GM23338 (cell line): ENCODE results near the gene CD276. TPM values are rescaled to one million over a fixed set of nuclear protein-coding genes. Genes with fewer than 3 reads are reported as not detected.
A peak's percentile ranks its signal among the peaks of the same experiment; 100 is the strongest.

Source experiments
- ATAC-seq: fragments of 200-7000 bp; cut with Tn5 transposase; 3 replicates; pipeline ENCODE4 v1.9.1; 2020
- DNase-seq: peaks from one replicate; pipeline ENCODE4 v3.0.0-alpha.2; 2015; ENCODE audit warnings: low spot score
- H2AFZ ChIP-seq: fragments of 200-600 bp; sonication (generic); 2 replicates; pipeline ENCODE4 v1.8.0; 2016; ENCODE audit warnings: antibody characterized with exemption, mild to moderate bottlenecking, moderate library complexity
- H3F3A ChIP-seq: fragments of 200-600 bp; sonication (generic); replicated peaks from 2 replicates; pipeline ENCODE4 v1.8.0; 2017; ENCODE audit warnings: antibody characterized with exemption, mixed run types, low read depth
- H3K27ac ChIP-seq: fragments of 200-600 bp; sonication (generic); 2 replicates; pipeline ENCODE4 v1.6.1; 2016; ENCODE audit warnings: low read depth
- H3K27me3 ChIP-seq: fragments of 200-600 bp; sonication (generic); 2 replicates; pipeline ENCODE4 v1.8.0; 2016; ENCODE audit warnings: mild to moderate bottlenecking, mixed run types, moderate library complexity; ENCODE audit not compliant: insufficient read depth
- H3K36me3 ChIP-seq: fragments of 200-600 bp; sonication (generic); 2 replicates; pipeline ENCODE4 v1.8.0; 2016; ENCODE audit warnings: mild to moderate bottlenecking; ENCODE audit not compliant: insufficient read depth
- H3K4me1 ChIP-seq: fragments of 200-600 bp; sonication (generic); 2 replicates; pipeline ENCODE4 v1.8.0; 2016; ENCODE audit warnings: mild to moderate bottlenecking, moderate library complexity; ENCODE audit not compliant: insufficient read depth
- H3K4me2 ChIP-seq: fragments of 200-600 bp; sonication (generic); 2 replicates; pipeline ENCODE4 v1.7.1; 2017; ENCODE audit warnings: mixed run types
- H3K4me3 ChIP-seq: fragments of 200-600 bp; sonication (generic); 2 replicates; pipeline ENCODE4 v1.6.1; 2016; ENCODE audit warnings: mixed run types
- H3K79me2 ChIP-seq: fragments of 200-600 bp; sonication (generic); replicated peaks from 2 replicates; pipeline ENCODE4 v1.8.0; 2017; ENCODE audit warnings: mild to moderate bottlenecking; ENCODE audit not compliant: insufficient read depth
- H3K9me2 ChIP-seq: fragments of 200-600 bp; sonication (generic); 2 replicates; pipeline ENCODE4 v1.8.0; 2017; ENCODE audit not compliant: insufficient read depth
- H4K20me1 ChIP-seq: fragments of 200-600 bp; sonication (generic); replicated peaks from 2 replicates; pipeline ENCODE4 v1.8.0; 2017; ENCODE audit warnings: mild to moderate bottlenecking; ENCODE audit not compliant: insufficient read depth
- H3K27ac Mint-ChIP-seq: 2 replicates; pipeline ENCODE4 v1.8.0; 2020; ENCODE audit warnings: inconsistent platforms, mild to moderate bottlenecking, moderate library complexity, mixed read lengths
- H3K27me3 Mint-ChIP-seq: 3 replicates; pipeline ENCODE4 v1.8.0; 2022; ENCODE audit warnings: low read depth, mild to moderate bottlenecking, moderate library complexity, mixed read lengths, inconsistent platforms; ENCODE audit not compliant: insufficient read depth, poor library complexity
- H3K36me3 Mint-ChIP-seq: 3 replicates; pipeline ENCODE4 v1.8.0; 2021; ENCODE audit warnings: low read depth, mild to moderate bottlenecking, inconsistent platforms, moderate library complexity, mixed read lengths
- H3K4me1 Mint-ChIP-seq: 3 replicates; pipeline ENCODE4 v1.8.0; 2020; ENCODE audit warnings: mild to moderate bottlenecking, inconsistent platforms, mixed read lengths
- H3K4me3 Mint-ChIP-seq: 3 replicates; pipeline ENCODE4 v1.8.0; 2021; ENCODE audit warnings: moderate library complexity, mild to moderate bottlenecking, inconsistent platforms, mixed read lengths
- H3K9me3 Mint-ChIP-seq: 3 replicates; pipeline ENCODE4 v1.8.0; 2020; ENCODE audit warnings: moderate library complexity, mild to moderate bottlenecking, inconsistent platforms, mixed read lengths
- EZH2phosphoT487 ChIP-seq: fragments of 200-600 bp; sonication (generic); IDR thresholded peaks from one replicate; pipeline ENCODE4 v1.8.1; 2018; ENCODE audit warnings: antibody characterized with exemption; ENCODE audit not compliant: unreplicated experiment
- JUNB ChIP-seq: IDR thresholded peaks from one replicate; pipeline ENCODE4 v1.6.1; 2016; ENCODE audit warnings: antibody characterized with exemption; ENCODE audit not compliant: unreplicated experiment
- POLR2AphosphoS5 ChIP-seq: IDR thresholded peaks from 2 replicates; pipeline ENCODE4 v1.6.1; 2016; ENCODE audit warnings: antibody characterized with exemption, low read depth
- STAT1 ChIP-seq: IDR thresholded peaks from one replicate; pipeline ENCODE4 v1.6.1; 2016; ENCODE audit warnings: antibody characterized with exemption; ENCODE audit not compliant: unreplicated experiment
- polyA plus RNA-seq: library from polyadenylated mRNA; unstranded; fragments of >200 nt; fragmentation: Nextera tagmentation; extraction: Ambion mirVana; gene quantifications from 2 replicates; pipeline ENCODE4 v1.2.1, GENCODE V29; 2016
- total RNA-seq: library from RNA; depleted of rRNA; stranded (reverse); fragments of >200 nt; shearing (Covaris generic); gene quantifications from 2 replicates; pipeline ENCODE4 v1.2.3, GENCODE V29; 2014
- TF ChIP-seq, protein P1 (sequence below): IDR thresholded peaks from one replicate; pipeline ENCODE4 v1.6.1; 2018; ENCODE audit warnings: antibody characterized with exemption; ENCODE audit not compliant: unreplicated experiment
- TF ChIP-seq, protein P2 (sequence below): fragments of 250-450 bp; sonication (Bioruptor Pico); IDR thresholded peaks from 2 replicates; pipeline ENCODE4 v1.5.0; 2020; ENCODE audit warnings: mild to moderate bottlenecking, moderate library complexity
- TF ChIP-seq, protein P3 (sequence below): IDR thresholded peaks from 2 replicates; pipeline ENCODE4 v1.6.1; 2016; ENCODE audit warnings: antibody characterized with exemption

Gene CD276
- total and polyA plus RNA-seq, 2 experiments from 2014 or later = 60.9 to 158 TPM

DNA sequence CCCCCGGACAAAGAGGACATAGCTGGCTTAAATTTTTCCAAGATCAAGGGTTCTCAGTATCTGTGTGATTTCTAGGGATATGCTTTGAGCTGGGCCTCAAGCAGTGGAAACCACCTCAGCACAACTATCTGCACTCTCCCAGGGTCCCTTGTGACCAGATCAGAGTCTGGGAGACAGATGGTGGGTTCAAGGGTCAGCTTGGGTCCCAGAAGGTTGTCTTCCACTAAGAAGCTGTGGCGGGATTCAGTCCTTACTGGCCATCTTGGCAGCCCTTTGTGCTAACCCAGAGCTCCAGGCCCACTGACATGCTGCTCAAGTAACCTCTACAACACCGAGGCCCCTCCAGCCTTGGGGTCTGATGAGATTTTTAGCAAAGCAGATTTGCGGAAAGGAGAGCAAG is 66.3 kb downstream of the CD276 start:
- no peak overlapping the region for H2AFZ ChIP-seq
- Mint-ChIP-seq H3K4me3 (peak overlapping the region; percentile 54), H3K27ac (no peak overlapping the region), H3K36me3 (no peaks in the 10 kb centered on the region; the same call in 2 of the 3 replicates), H3K27me3 (peaks cover 19% of the 10 kb centered on the region), H3K4me1 (peaks cover 52% of the 10 kb centered on the region), H3K9me3 (no peaks in the 10 kb centered on the region)
- H4K20me1 ChIP-seq = no peaks in the 10 kb centered on the region
- H3K79me2 ChIP-seq = no peaks in the 10 kb centered on the region
- no peaks in the 10 kb centered on the region for H3K36me3 ChIP-seq
- no peak overlapping the region for H3K27ac ChIP-seq
- TF ChIP-seq, protein P1, sequence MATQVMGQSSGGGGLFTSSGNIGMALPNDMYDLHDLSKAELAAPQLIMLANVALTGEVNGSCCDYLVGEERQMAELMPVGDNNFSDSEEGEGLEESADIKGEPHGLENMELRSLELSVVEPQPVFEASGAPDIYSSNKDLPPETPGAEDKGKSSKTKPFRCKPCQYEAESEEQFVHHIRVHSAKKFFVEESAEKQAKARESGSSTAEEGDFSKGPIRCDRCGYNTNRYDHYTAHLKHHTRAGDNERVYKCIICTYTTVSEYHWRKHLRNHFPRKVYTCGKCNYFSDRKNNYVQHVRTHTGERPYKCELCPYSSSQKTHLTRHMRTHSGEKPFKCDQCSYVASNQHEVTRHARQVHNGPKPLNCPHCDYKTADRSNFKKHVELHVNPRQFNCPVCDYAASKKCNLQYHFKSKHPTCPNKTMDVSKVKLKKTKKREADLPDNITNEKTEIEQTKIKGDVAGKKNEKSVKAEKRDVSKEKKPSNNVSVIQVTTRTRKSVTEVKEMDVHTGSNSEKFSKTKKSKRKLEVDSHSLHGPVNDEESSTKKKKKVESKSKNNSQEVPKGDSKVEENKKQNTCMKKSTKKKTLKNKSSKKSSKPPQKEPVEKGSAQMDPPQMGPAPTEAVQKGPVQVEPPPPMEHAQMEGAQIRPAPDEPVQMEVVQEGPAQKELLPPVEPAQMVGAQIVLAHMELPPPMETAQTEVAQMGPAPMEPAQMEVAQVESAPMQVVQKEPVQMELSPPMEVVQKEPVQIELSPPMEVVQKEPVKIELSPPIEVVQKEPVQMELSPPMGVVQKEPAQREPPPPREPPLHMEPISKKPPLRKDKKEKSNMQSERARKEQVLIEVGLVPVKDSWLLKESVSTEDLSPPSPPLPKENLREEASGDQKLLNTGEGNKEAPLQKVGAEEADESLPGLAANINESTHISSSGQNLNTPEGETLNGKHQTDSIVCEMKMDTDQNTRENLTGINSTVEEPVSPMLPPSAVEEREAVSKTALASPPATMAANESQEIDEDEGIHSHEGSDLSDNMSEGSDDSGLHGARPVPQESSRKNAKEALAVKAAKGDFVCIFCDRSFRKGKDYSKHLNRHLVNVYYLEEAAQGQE = no peak
- no peak for TF ChIP-seq POLR2AphosphoS5
- TF ChIP-seq EZH2phosphoT487 = no peak
- TF ChIP-seq, protein P2, sequence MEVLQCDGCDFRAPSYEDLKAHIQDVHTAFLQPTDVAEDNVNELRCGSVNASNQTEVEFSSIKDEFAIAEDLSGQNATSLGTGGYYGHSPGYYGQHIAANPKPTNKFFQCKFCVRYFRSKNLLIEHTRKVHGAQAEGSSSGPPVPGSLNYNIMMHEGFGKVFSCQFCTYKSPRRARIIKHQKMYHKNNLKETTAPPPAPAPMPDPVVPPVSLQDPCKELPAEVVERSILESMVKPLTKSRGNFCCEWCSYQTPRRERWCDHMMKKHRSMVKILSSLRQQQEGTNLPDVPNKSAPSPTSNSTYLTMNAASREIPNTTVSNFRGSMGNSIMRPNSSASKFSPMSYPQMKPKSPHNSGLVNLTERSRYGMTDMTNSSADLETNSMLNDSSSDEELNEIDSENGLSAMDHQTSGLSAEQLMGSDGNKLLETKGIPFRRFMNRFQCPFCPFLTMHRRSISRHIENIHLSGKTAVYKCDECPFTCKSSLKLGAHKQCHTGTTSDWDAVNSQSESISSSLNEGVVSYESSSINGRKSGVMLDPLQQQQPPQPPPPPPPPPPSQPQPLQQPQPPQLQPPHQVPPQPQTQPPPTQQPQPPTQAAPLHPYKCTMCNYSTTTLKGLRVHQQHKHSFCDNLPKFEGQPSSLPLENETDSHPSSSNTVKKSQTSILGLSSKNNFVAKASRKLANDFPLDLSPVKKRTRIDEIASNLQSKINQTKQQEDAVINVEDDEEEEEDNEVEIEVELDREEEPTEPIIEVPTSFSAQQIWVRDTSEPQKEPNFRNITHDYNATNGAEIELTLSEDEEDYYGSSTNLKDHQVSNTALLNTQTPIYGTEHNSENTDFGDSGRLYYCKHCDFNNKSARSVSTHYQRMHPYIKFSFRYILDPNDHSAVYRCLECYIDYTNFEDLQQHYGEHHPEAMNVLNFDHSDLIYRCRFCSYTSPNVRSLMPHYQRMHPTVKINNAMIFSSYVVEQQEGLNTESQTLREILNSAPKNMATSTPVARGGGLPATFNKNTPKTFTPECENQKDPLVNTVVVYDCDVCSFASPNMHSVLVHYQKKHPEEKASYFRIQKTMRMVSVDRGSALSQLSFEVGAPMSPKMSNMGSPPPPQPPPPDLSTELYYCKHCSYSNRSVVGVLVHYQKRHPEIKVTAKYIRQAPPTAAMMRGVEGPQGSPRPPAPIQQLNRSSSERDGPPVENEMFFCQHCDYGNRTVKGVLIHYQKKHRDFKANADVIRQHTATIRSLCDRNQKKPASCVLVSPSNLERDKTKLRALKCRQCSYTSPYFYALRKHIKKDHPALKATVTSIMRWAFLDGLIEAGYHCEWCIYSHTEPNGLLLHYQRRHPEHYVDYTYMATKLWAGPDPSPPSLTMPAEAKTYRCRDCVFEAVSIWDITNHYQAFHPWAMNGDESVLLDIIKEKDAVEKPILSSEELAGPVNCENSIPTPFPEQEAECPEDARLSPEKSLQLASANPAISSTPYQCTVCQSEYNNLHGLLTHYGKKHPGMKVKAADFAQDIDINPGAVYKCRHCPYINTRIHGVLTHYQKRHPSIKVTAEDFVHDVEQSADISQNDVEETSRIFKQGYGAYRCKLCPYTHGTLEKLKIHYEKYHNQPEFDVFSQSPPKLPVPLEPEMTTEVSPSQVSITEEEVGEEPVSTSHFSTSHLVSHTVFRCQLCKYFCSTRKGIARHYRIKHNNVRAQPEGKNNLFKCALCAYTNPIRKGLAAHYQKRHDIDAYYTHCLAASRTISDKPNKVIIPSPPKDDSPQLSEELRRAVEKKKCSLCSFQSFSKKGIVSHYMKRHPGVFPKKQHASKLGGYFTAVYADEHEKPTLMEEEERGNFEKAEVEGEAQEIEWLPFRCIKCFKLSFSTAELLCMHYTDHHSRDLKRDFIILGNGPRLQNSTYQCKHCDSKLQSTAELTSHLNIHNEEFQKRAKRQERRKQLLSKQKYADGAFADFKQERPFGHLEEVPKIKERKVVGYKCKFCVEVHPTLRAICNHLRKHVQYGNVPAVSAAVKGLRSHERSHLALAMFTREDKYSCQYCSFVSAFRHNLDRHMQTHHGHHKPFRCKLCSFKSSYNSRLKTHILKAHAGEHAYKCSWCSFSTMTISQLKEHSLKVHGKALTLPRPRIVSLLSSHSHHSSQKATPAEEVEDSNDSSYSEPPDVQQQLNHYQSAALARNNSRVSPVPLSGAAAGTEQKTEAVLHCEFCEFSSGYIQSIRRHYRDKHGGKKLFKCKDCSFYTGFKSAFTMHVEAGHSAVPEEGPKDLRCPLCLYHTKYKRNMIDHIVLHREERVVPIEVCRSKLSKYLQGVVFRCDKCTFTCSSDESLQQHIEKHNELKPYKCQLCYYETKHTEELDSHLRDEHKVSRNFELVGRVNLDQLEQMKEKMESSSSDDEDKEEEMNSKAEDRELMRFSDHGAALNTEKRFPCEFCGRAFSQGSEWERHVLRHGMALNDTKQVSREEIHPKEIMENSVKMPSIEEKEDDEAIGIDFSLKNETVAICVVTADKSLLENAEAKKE (CRISPR knock-in tag) = no peak
- TF ChIP-seq, protein P3, sequence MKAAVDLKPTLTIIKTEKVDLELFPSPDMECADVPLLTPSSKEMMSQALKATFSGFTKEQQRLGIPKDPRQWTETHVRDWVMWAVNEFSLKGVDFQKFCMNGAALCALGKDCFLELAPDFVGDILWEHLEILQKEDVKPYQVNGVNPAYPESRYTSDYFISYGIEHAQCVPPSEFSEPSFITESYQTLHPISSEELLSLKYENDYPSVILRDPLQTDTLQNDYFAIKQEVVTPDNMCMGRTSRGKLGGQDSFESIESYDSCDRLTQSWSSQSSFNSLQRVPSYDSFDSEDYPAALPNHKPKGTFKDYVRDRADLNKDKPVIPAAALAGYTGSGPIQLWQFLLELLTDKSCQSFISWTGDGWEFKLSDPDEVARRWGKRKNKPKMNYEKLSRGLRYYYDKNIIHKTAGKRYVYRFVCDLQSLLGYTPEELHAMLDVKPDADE = no peak
- TF ChIP-seq JUNB = no peak
- TF ChIP-seq STAT1 = no peak
- H3K27me3 ChIP-seq = peaks cover 17% of the 10 kb centered on the region
- H3K9me2 ChIP-seq = no peaks in the 10 kb centered on the region
- DNase-seq = no peak
- no peak overlapping the region for H3K4me3 ChIP-seq
- H3K4me1 ChIP-seq = peaks cover 26% of the 10 kb centered on the region
- H3F3A ChIP-seq = no peaks in the 10 kb centered on the region; the same call in 1 of the 2 replicates
- no peak overlapping the region for H3K4me2 ChIP-seq
- no peak for ATAC-seq
